Esophagus squamous epithelium (tissue), 4 donors: ENCODE data around the gene HOXD10.

Experiments
- POLR2A ChIP-seq, 4 donors: fragments of 450-650 bp; IDR thresholded peaks; one replicate each; pipeline ENCODE4 v1.6.1; 2017; ENCODE audit warnings: antibody characterized with exemption in 4 of 4, mild to moderate bottlenecking in 4 of 4, moderate library complexity in 3 of 4
- TF ChIP-seq, protein P1 (sequence below), 6 experiments: fragments of 450-650 bp in 4 of 6; fragments of 200-600 bp in 2 of 6; sonication (generic) in 2 of 6; IDR thresholded peaks; one replicate each; pipeline ENCODE4 v1.5.1; 2016 to 2019; ENCODE audit warnings: antibody characterized with exemption in 6 of 6, mild to moderate bottlenecking in 4 of 6, moderate library complexity in 4 of 6

DNA sequence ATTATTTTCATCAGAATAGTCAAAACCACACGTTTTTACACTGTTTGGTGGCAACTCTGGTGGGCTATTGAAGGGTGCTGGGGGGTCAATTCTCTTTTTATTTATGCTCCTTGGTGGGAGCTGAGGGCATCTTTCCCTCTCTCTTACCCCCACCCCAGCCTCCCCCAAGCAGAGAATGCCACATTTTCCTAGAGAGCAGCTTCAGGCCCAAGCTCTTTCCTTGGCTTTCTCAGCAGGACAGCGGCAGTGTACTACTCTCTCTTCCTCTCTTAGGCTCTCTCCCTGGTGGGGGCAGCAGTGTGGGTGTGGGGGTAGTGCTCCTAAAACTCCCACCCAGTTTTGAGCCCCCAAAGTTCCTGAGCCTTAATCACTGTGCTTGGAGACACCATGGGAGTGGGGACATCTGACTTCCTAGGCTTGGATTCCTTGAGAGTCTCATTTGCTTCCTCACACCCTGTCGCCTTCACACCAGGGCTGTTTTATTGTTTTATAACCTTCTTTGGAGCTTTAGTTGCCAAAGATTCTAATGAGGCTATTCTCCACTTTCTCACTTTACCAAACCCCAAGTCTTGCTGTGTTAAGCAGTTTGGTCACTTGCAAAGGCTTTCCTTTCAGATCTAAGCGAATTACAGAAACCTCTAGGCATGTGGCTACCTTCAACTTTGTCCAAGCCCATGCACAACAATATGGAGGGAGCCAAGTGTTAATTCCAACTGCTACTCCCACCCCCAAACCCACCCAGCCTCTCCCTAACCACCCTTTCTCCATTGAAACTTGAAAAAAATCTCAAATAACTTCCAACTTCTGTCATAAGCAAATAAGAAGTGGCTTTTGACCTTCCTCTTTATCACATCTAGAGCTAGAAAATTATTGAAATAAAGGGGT lies 28.7 kb downstream of the HOXD10 start:
- no peak for TF ChIP-seq POLR2A (IDR thresholded peaks at IDR 0.05)
- TF ChIP-seq, protein P1, sequence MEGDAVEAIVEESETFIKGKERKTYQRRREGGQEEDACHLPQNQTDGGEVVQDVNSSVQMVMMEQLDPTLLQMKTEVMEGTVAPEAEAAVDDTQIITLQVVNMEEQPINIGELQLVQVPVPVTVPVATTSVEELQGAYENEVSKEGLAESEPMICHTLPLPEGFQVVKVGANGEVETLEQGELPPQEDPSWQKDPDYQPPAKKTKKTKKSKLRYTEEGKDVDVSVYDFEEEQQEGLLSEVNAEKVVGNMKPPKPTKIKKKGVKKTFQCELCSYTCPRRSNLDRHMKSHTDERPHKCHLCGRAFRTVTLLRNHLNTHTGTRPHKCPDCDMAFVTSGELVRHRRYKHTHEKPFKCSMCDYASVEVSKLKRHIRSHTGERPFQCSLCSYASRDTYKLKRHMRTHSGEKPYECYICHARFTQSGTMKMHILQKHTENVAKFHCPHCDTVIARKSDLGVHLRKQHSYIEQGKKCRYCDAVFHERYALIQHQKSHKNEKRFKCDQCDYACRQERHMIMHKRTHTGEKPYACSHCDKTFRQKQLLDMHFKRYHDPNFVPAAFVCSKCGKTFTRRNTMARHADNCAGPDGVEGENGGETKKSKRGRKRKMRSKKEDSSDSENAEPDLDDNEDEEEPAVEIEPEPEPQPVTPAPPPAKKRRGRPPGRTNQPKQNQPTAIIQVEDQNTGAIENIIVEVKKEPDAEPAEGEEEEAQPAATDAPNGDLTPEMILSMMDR (IDR thresholded peaks at IDR 0.05): no peak
